NCI-H2227 (cell line): ENCODE data around the gene EXOSC2.
A peak's percentile ranks its signal among the peaks of the same experiment; 100 is the strongest.

Experiments
- DNase-seq: peaks from one replicate; lab custom pipeline; 2025; ENCODE audit not compliant: unreplicated experiment; lab: John Stamatoyannopoulos, UW

EXOSC2 gene

GRCh38 chr9:130732793-130733221, 39.2 kb downstream of the EXOSC2 start:
- DNase-seq, result no peak

- DNase-seq, result no peak
These were observed 42.0 kb downstream of the EXOSC2 start for GRCh38 chr9:130735566-130735965.

GRCh38 chr9:130736834-130737233, 43.3 kb downstream of the EXOSC2 start:
- DNase-seq, result no peak

- DNase-seq, result no peak
These were observed 44.7 kb downstream of the EXOSC2 start for GRCh38 chr9:130738281-130738680.

- DNase-seq, result no peak
These were observed 45.5 kb downstream of the EXOSC2 start for GRCh38 chr9:130739081-130739480.

- peak; percentile 33 for DNase-seq
These were observed 46.8 kb downstream of the EXOSC2 start for GRCh38 chr9:130740218-130741023.

GRCh38 chr9:130741024-130741305, 47.4 kb downstream of the EXOSC2 start:
- no peak for DNase-seq

GRCh38 chr9:130741831-130742449, 48.4 kb downstream of the EXOSC2 start:
- no peak for DNase-seq

- no peak for DNase-seq
These were observed 50.1 kb downstream of the EXOSC2 start for GRCh38 chr9:130743656-130744055.

GRCh38 chr9:130745210-130745800, 51.7 kb downstream of the EXOSC2 start:
- no peak for DNase-seq

- no peak for DNase-seq
These were observed 52.2 kb downstream of the EXOSC2 start for GRCh38 chr9:130745829-130746228.

GRCh38 chr9:130746434-130747212, 53.0 kb downstream of the EXOSC2 start:
- DNase-seq, result no peak

- no peak for DNase-seq
These were observed 58.2 kb downstream of the EXOSC2 start for GRCh38 chr9:130751631-130752355.
